Limb (tissue), 2 donors: ENCODE data around the gene ATAD3B.
"Not testable (repeated sequence)": the region's sequence is repeated elsewhere in the genome, so short reads cannot be mapped to it uniquely, and the experiment has no call there.

Experiments
- DNase-seq, 2 donors: peaks; one replicate each; pipeline ENCODE4 v3.0.0-alpha.2; 2016; ENCODE audit errors: extremely low spot score in 2 of 2

The ATAD3B gene, protein sequence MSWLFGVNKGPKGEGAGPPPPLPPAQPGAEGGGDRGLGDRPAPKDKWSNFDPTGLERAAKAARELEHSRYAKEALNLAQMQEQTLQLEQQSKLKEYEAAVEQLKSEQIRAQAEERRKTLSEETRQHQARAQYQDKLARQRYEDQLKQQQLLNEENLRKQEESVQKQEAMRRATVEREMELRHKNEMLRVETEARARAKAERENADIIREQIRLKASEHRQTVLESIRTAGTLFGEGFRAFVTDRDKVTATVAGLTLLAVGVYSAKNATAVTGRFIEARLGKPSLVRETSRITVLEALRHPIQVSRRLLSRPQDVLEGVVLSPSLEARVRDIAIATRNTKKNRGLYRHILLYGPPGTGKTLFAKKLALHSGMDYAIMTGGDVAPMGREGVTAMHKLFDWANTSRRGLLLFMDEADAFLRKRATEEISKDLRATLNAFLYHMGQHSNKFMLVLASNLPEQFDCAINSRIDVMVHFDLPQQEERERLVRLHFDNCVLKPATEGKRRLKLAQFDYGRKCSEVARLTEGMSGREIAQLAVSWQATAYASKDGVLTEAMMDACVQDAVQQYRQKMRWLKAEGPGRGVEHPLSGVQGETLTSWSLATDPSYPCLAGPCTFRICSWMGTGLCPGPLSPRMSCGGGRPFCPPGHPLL

DNA sequence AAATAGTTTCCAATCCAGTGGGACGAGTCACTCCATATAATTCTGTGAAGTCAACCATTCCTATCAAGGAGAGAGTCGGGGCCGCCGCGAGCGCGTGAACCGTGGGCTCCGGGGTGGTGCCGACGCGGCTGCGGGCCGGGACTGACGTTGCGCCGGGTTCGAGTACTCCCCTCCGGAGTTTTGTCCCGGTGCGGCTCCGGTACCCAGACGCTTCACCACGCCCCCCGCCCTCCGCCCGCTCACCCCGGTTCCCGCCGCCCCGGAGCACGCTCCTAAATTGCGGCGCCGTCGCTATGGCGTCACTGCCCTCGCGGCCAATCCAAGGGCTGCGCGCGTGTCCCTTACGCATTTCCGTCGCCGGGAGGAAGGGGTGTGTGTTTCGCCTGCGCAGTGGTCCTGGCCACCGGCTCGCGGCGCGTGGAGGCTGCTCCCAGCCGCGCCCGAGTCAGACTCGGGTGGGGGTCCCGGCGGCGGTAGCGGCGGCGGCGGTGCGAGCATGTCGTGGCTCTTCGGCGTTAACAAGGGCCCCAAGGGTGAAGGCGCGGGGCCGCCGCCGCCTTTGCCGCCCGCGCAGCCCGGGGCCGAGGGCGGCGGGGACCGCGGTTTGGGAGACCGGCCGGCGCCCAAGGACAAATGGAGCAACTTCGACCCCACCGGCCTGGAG, at the start of gene ATAD3B:
Gene ATAD3B (plus strand): TSS at position 377 of the 664 bp plus-strand sequence. CDS start 120 bp downstream, at position 497.
- peak; percentile 95 to 96 for DNase-seq

GRCh38 chr1:1421907-1422464, 49.6 kb upstream of the ATAD3B start:
- DNase-seq: no peak

DNA sequence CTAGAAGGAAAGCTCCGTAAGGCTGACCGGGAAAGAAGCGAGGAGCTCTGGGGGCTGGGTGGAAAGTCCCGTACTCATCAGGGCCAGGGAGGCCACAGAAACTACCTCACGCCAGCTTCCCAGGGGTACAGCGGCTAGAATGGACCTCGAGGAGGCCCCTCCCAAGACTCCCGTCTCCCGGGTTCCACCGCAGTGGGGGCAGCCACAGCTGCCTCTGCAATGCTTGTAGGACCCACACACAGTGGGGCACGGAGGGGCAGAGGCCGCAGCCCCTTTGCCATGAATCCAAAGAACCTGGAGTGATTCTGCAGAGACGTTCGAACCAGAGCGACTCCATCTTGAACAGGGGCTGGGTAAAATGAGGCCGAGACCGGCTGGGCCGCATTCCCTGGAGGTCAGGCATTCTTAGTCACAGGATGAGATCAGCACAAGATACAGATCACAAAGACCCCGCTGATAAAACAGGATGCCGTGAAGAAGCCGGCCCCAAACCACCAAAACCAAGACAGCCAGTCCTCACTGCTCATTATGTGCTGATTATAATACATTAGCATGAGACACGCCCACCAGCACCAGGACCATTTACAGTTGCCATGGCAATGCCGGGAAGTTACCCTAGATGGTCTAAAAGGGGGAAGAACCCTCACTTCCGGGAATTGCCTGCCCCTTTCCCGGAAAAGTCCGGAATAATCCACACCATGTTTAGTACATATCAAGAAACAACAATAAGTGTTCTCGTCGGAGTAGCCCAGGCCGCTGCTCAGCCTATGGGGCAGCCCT, 48.9 kb upstream of the ATAD3B start:
- peak in 1 of 2 donors; percentile 27 for DNase-seq

DNA sequence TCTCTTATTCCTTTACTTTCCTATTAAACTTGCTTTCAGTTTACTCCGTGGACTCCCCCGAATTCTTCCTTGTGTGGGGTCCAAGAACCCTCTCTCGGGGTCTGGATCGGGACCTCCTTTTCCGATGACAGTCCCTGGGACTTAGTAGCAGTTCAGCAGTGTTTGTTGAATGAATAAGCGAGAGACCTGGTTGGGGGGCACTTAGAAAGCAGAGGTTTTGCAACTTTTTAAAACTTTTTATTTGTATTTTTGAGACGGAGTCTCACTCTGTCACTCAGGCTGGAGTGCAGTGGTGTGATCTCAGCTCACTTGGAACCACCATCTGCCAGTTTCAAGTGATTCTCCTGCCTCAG, 48.3 kb upstream of the ATAD3B start:
- DNase-seq: no peak

- DNase-seq: no peak
Observed at GRCh38 chr1:1424707-1425106, 46.9 kb upstream of the ATAD3B start.

DNA sequence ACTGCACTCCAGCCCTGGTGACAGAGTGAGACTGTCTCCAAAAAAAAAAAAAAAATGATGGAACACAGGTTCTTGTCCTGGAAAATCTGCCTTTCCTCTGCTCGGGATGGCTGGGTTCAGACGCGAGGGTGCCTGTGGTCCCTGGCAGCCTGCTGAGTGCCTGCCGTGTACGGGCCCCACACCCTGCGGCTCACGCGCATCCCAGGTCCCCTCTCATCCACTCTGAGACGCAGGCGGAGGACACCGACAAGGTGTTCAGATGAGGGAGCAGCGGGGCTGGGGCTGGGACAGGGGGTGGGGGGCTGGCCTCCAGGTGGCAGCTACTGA, 46.2 kb upstream of the ATAD3B start:
- DNase-seq: no peak

DNA sequence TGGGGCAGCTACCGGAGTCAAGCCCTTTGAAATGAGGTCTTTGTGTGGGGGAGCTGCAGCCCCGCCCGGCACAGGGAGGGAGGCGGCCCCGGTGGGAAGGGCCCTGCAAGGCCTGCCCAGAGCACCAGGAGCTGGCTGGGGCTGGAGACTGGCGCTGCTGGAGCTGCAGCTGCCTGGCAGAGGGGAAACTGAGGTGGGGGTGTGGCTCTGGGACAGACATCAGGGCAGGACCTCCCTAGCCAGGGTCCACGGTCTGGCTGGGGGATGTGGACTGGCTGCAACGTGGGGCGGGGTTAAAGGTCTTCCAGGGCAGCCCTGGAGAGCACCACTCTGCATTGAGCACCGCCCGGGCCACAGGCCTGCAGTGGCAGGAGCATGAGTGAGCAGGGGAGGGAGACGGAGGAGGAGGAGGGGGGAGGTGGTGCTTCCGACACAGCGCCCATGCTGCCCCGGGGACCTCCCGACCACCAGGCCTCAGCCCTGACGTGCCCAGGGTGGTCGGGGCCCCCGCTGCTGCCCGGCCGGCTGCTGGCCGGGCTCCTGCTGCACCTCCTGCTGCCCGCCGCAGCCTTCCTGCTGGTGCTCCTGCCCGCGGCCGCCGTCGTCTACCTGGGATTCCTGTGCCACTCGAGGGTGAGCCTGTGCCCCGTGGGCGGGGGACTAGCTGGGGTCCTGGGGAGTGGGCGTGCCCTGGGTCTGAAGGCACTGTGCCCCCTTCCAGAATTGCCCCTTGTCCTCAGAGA, 45.6 kb upstream of the ATAD3B start:
- peak in 1 of 2 donors; percentile 36 for DNase-seq

DNA sequence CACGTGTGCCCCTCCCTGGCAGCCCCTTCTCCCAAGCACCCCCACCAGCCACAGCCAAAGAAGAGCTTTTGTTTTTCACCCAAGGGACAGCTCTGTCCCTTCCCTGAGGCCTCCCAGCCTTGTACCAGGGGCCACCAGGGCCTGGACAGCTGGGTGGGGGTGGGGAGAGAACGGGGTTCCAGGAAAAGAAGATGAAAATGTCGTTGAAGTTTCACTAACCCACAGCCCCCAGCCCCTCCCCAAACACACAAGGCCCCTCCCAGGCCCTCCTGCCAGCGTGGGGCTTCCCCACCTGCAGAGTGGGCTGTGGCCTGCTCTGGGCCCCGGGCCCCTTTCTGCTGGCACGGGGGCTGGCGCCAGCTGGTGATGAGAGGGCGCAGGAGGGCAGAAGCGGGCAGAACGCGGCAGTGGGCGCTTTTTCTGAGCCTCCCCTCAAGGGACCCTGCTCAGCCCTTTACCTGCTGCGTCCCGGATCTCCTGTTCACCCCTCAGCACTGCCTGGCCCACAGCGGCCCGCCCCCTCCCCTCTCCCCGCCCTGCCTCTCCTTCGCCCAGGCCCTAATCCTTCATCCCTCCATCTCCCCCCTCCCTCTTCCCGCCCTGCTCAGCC, 45.0 kb upstream of the ATAD3B start:
- DNase-seq: no peak

- DNase-seq: peak in 1 of 2 donors; percentile 74
Observed at GRCh38 chr1:1427106-1427819, 44.3 kb upstream of the ATAD3B start.

DNA sequence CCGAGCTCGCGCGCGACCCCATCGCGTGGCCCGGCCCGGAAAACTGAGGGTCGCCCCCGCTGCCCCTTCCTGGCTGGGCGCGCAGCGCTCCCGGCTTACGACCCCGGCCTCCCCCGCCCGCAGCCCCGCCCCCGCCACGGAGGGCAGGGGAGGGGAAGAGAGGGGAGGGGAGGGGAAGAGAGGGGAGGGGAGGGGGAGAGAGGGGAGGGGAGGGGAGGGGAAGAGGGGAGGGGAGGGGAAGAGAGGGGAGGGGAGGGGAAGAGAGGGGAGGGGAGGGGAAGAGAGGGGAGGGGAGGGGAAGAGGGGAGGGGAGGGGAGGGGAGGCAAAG, 43.8 kb upstream of the ATAD3B start:
- DNase-seq: no peak

DNA sequence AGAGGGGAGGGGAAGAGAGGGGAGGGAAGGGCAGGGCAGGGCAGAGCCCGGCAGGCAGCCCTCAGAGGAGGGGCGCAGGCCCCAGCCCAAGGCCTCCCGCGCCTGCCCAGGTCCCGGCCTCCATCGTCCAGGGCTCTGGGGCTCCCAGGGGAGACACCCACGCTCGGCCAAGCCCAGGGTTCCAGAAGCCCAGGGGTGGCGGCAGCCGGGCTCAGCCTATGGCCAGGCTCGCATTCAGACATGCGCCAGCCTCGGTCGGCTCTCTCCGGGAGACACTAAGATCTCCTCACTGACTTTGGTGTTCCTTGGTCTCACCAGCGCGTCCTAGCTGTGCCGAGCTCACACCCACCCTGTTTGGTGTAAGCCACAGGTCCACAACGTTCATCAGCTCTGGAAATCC, 43.4 kb upstream of the ATAD3B start:
- no peak for DNase-seq

GRCh38 chr1:1428967-1429366, 42.6 kb upstream of the ATAD3B start:
- DNase-seq: not testable (repeated sequence)

DNA sequence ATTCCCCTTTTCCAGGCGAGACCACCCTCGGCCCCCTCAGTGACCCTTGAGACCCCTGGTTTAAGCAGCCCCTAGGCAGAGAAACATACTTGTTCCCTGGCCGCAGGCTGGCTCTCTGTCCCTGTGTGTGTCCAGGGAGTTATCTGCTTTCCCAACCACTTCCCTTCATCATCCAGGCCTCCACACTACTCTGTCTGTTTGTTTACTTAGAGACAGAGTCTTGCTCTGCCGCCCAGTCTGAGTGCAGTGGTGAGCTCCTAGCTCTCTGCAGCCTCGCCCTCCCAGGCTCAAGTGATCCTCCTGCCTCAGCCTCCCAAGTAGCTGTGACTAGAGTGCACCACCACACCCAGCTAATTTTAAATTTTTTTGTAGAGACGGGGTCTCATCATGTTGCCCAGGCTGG, 41.9 kb upstream of the ATAD3B start:
- DNase-seq: no peak

DNA sequence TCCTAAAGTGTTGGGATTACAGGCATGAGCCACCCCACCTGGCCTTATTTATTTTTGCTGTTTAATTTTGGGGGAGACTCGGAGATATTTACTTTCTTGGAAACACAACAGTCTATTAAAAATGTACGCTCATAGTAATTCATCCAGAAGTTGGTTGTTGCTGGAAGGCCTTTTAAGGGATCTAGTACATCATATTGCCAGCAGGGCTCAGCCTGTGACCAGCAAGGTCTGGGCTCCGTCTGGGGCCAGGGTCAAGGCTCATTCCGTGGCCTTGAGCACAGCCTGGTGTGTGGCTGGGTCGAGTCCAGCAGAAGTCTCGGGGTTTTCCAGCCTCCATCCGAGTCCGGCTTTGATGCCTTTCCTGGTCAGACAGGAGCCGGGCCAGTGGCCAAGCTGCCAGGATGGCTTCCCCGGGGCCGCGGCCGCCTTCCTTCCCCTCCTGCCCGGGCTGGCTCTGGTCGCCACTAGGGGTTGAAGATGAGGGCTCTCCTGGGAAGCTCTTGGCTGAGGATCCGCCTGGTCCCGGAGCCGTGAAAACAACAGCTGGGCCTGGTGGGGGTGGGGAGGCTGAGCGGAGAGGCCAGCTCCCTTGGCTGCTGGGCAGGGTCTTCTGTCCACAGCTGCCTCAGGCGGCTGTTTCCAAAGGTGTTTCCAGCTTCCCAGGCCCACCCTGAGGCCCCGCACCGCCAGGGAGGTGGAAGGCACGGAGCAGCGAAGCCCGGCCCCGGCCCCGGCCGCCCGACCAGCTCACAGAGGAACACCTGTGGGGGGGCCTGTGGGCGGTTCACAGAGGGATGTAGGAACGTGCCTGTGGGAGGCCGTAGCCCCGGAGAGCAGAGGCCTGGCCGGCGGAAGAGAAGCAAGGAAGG, 41.2 kb upstream of the ATAD3B start:
- peak in 1 of 2 donors; percentile 82 for DNase-seq

DNA sequence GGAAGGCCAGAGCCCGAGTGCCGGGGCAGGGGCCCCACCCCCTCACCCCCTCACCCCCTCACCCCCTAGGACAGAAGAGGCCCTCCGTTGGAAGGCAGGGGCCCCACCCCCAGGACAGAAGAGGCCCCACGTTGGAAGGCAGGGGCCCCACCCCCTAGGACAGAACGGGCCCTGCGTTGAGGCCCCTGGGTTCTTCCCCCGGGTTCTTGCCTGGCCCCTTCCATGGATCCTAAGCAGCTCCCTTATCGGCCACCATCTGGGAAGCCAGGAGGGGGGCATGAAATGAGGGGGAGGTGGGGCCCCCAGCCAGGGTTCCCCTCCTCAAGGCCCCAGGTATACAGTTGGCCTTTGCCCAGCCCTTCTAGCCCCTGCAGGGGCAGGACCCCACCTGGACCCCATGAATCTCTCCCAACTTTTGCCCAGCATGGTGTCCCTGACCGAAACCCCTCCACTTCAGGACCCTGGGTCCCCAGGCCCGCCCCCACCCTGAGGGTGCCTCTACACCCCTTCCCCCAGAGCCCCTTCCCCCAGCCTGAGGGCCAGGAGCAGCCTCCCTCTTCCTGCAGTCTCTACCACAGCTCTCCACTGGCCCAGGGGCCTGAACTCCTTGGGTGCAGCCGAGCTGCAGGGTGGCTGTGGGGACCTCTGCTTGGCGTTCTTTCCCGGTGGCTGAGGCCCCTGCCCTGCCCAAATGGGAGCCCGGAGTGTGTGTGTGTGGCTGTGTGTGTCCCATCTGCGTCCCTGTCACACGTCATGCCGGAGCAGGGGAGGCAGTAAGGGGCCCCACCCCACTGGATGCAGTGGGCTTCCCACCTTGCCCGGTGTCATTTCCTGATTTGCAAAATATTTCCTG, 40.3 kb upstream of the ATAD3B start:
- no peak for DNase-seq

DNA sequence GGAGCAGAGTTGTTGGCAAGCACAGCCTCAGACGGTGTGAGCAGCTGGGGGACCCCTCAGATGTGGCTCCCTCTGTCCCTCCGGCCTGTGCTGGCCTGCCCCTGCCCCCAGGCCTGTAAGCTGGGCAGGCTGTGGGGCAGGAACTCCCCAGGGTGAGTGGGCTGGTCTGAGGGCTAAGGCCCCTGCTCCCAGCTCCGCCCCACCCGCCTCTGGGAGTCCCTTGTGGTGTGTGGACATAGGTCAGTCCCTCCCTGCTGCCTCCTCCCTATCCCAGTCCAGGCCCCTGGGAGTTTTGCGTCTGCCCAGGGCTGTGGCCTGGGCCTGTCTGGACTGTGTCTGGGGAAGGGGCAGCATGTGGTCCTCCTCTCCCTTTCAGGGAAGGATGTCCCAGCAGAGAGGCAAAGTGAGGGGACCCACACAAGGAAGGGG, 39.7 kb upstream of the ATAD3B start:
- DNase-seq: no peak

- DNase-seq: no peak
Observed at GRCh38 chr1:1432274-1432950, 39.2 kb upstream of the ATAD3B start.
